Uterus (tissue), 2 donors: ENCODE results near the gene UBAC1.

Experiments used
- CTCF ChIP-seq, 4 experiments: fragments of 200-600 bp in 2 of 4; fragments of 450-650 bp in 2 of 4; sonication (generic) in 2 of 4; IDR thresholded peaks; one replicate each; pipeline ENCODE4 v1.5.1; 2016 to 2019; ENCODE audit warnings: antibody characterized with exemption in 4 of 4, mild to moderate bottlenecking in 2 of 4, moderate library complexity in 1 of 4
- POLR2A ChIP-seq, 2 donors: fragments of 450-650 bp; IDR thresholded peaks; one replicate each; pipeline ENCODE4 v1.6.1; 2016; ENCODE audit warnings: antibody characterized with exemption in 2 of 2, mild to moderate bottlenecking in 1 of 2, moderate library complexity in 1 of 2

- TF ChIP-seq POLR2A (IDR thresholded peaks at IDR 0.05) (no peak), CTCF (IDR thresholded peaks at IDR 0.05) (no peak)
These were observed 30.6 kb upstream of the UBAC1 start for GRCh38 chr9:135991771-135992170.
